HCT116 (cell line): ENCODE data around the gene DSTYK. TPM values are rescaled to one million over a fixed set of nuclear protein-coding genes. Genes with fewer than 3 reads are reported as not detected.

Experiments used
- ATAC-seq: fragments of 200-7000 bp; cut with Tn5 transposase; 2 replicates; pipeline ENCODE4 v1.9.1; 2020; ENCODE audit warnings: mild to moderate bottlenecking, moderate library complexity
- BruUV-seq: library from RNA; stranded (reverse); fragments of 400-500 nt; replicated peaks from 2 replicates; lab custom pipeline; 2021; lab: Mats Ljungman, UMichigan
- CTCF ChIA-PET: fragments of 300-600 bp; sonication (Branson Sonifier 250); formaldehyde crosslinking; loops from one replicate; lab custom pipeline; 2021; ENCODE audit warnings: antibody characterized with exemption; lab: Charles Lee
- POLR2A ChIA-PET: fragments of 300-600, 350-600 bp; sonication (Branson Sonifier 250); formaldehyde crosslinking; loops from one replicate; lab custom pipeline; 2021; ENCODE audit warnings: antibody characterized with exemption; lab: Charles Lee
- RAD21 ChIA-PET, 2 experiments: fragments of 300-600 bp; sonication (Branson Sonifier 250); formaldehyde crosslinking; loops; one replicate each; lab custom pipeline; 2023; ENCODE audit warnings: low total read pairs in 2 of 2; ENCODE audit not compliant: uncharacterized antibody in 2 of 2, unreplicated experiment in 2 of 2, low non-redundant PET in 1 of 2; lab: Charles Lee
- DNase-seq: peaks from one replicate; pipeline ENCODE4 v3.0.0-alpha.2; 2010; ENCODE audit warnings: low read depth, low spot score
- H2AFZ ChIP-seq: fragments of 200-600 bp; shearing (Covaris generic), sonication (generic); 2 replicates; pipeline ENCODE4 v1.6.1; 2017; ENCODE audit warnings: low read depth, mixed run types, mixed read lengths, antibody characterized with exemption, low read length; ENCODE audit not compliant: poor library complexity, severe bottlenecking
- H3K27ac ChIP-seq: 2 replicates; pipeline ENCODE4 v1.5.1; 2012; ENCODE audit warnings: low read depth, low read length
- H3K27me3 ChIP-seq: fragments of 200-600 bp; sonication (generic); 2 replicates; pipeline ENCODE4 v1.6.1; 2016; ENCODE audit warnings: mixed run types, low read length, mixed read lengths; ENCODE audit not compliant: insufficient read depth
- H3K36me3 ChIP-seq, 2 experiments: fragments of 200-500 bp in 1 of 2; fragments of 200-600 bp in 1 of 2; sonication (Bioruptor generic) in 1 of 2; sonication (generic) in 1 of 2; 2 replicates each; pipeline versions ENCODE4 v1.5.1 to v1.6.1; 2014 to 2016; ENCODE audit warnings: low read length in 2 of 2, inconsistent platforms in 1 of 2, mixed read lengths in 1 of 2, mixed run types in 1 of 2; ENCODE audit not compliant: insufficient read depth in 2 of 2, control insufficient read depth in 1 of 2
- H3K4me1 ChIP-seq, 2 experiments: fragments of 200-600 bp in 1 of 2; sonication (generic) in 1 of 2; 2 replicates each; pipeline versions ENCODE4 v1.5.1 to v1.6.1; 2012 to 2017; ENCODE audit warnings: low read length in 2 of 2, inconsistent platforms in 1 of 2, mild to moderate bottlenecking in 1 of 2, mixed read lengths in 1 of 2, mixed run types in 1 of 2, moderate library complexity in 1 of 2; ENCODE audit not compliant: insufficient read depth in 2 of 2, control insufficient read depth in 1 of 2
- H3K4me2 ChIP-seq: fragments of 200-600 bp; sonication (generic); 2 replicates; pipeline ENCODE4 v1.6.1; 2017; ENCODE audit warnings: mixed run types, low read length, mixed read lengths
- H3K4me3 ChIP-seq, 2 experiments: fragments of 200-600 bp in 1 of 2; sonication (generic) in 1 of 2; replicated peaks in 1 of 2; 2 replicates each; pipeline ENCODE4 v1.5.1; 2011 to 2016; ENCODE audit warnings: low read length in 2 of 2, control low read depth in 1 of 2, low read depth in 1 of 2, mild to moderate bottlenecking in 1 of 2, mixed read lengths in 1 of 2, mixed run types in 1 of 2
- H3K79me2 ChIP-seq: fragments of 200-600 bp; sonication (generic); 2 replicates; pipeline ENCODE4 v1.6.1; 2017; ENCODE audit warnings: mild to moderate bottlenecking, mixed run types, low read length, moderate library complexity, mixed read lengths; ENCODE audit not compliant: insufficient read depth
- H3K9ac ChIP-seq: fragments of 200-600 bp; sonication (generic); 2 replicates; pipeline ENCODE4 v1.6.1; 2016; ENCODE audit warnings: low read length, mixed read lengths
- H3K9me2 ChIP-seq: fragments of 200-600 bp; sonication (generic), shearing (Covaris generic); 2 replicates; pipeline ENCODE4 v1.6.1; 2017; ENCODE audit warnings: mixed run types, mild to moderate bottlenecking, moderate library complexity; ENCODE audit not compliant: insufficient read depth
- H3K9me3 ChIP-seq, 2 experiments: fragments of 200-500 bp in 1 of 2; fragments of 200-600 bp in 1 of 2; sonication (Bioruptor generic) in 1 of 2; sonication (generic) in 1 of 2; 2 replicates each; pipeline ENCODE4 v1.6.1; 2014 to 2017; ENCODE audit warnings: low read length in 2 of 2, mixed read lengths in 2 of 2, inconsistent platforms in 1 of 2, low read depth in 1 of 2, mild to moderate bottlenecking in 1 of 2, mixed run types in 1 of 2, moderate library complexity in 1 of 2; ENCODE audit not compliant: control insufficient read depth in 1 of 2, insufficient read depth in 1 of 2
- H4K20me1 ChIP-seq: fragments of 200-600 bp; sonication (generic), shearing (Covaris generic); 2 replicates; pipeline ENCODE4 v1.6.1; 2017; ENCODE audit warnings: mixed run types, mild to moderate bottlenecking, moderate library complexity; ENCODE audit not compliant: insufficient read depth
- ATF3 ChIP-seq: IDR thresholded peaks from 2 replicates; pipeline ENCODE4 v1.6.1; 2012
- CBX3 ChIP-seq: IDR thresholded peaks from 2 replicates; pipeline ENCODE4 v1.6.1; 2012; ENCODE audit warnings: low read depth
- CEBPB ChIP-seq: IDR thresholded peaks from 2 replicates; pipeline ENCODE4 v1.6.1; 2012; ENCODE audit warnings: low read depth
- EGR1 ChIP-seq: IDR thresholded peaks from 2 replicates; pipeline ENCODE4 v1.6.1; 2012; ENCODE audit warnings: low read depth
- ELF1 ChIP-seq: IDR thresholded peaks from 2 replicates; pipeline ENCODE4 v1.6.1; 2012; ENCODE audit warnings: low read depth, borderline replicate concordance
- FOSL1 ChIP-seq: IDR thresholded peaks from 2 replicates; pipeline ENCODE4 v1.6.1; 2012; ENCODE audit warnings: low read depth
- JUND ChIP-seq: IDR thresholded peaks from 2 replicates; pipeline ENCODE4 v1.6.1; 2012
- POLR2A ChIP-seq: IDR thresholded peaks from 2 replicates; pipeline ENCODE4 v1.7.0; 2011; ENCODE audit warnings: borderline replicate concordance; ENCODE audit not compliant: insufficient read depth, insufficient read length; ENCODE audit errors: extremely low read depth
- POLR2AphosphoS5 ChIP-seq: IDR thresholded peaks from 2 replicates; pipeline ENCODE4 v1.6.1; 2011; ENCODE audit warnings: mild to moderate bottlenecking, low read depth, low read length, moderate library complexity
- RAD21 ChIP-seq: IDR thresholded peaks from 2 replicates; pipeline ENCODE4 v1.6.1; 2012; ENCODE audit warnings: low read depth, mild to moderate bottlenecking
- SP1 ChIP-seq: IDR thresholded peaks from 2 replicates; pipeline ENCODE4 v1.6.1; 2012; ENCODE audit warnings: low read depth
- TCF7L2 ChIP-seq: IDR thresholded peaks from 2 replicates; pipeline ENCODE4 v1.7.0; 2011; ENCODE audit warnings: borderline replicate concordance, inconsistent platforms; ENCODE audit not compliant: insufficient read depth, insufficient read length; ENCODE audit errors: extremely low read depth
- YY1 ChIP-seq: IDR thresholded peaks from 2 replicates; pipeline ENCODE4 v1.6.1; 2011; ENCODE audit warnings: low read length, low read depth, moderate library complexity, mild to moderate bottlenecking; ENCODE audit not compliant: insufficient replicate concordance; ENCODE audit errors: extremely low read depth
- ZNF274 ChIP-seq: fragments of 200-500 bp; sonication (Bioruptor generic); IDR thresholded peaks from 2 replicates; pipeline ENCODE4 v1.6.1; 2014; ENCODE audit warnings: mild to moderate bottlenecking, low read depth, low read length, inconsistent platforms
- intact Hi-C: fragments of 100-400 bp; cut with micrococcal nuclease; formaldehyde crosslinking; loops from 2 replicates; pipeline ENCODE4 v1.10.0; 2022
- total RNA-seq: library from RNA; stranded (reverse); gene quantifications from one replicate; pipeline ENCODE4 v1.2.1, GENCODE V29; 2021; ENCODE audit not compliant: unreplicated experiment
- TF ChIP-seq, protein P1 (sequence below): IDR thresholded peaks from 2 replicates; pipeline ENCODE4 v1.6.1; 2012
- TF ChIP-seq, protein P2 (sequence below), 3 experiments: fragments of 200-600 bp in 1 of 3; sonication (generic) in 1 of 3; IDR thresholded peaks in 2 of 3; conservative IDR thresholded peaks in 1 of 3; 2 replicates each; pipeline ENCODE4 v1.5.1; 2012 to 2017; ENCODE audit warnings: low read depth in 2 of 3, low read length in 2 of 3, antibody characterized with exemption in 1 of 3, borderline replicate concordance in 1 of 3, control low read depth in 1 of 3, mild to moderate bottlenecking in 1 of 3, mixed read lengths in 1 of 3, mixed run types in 1 of 3, moderate library complexity in 1 of 3; ENCODE audit not compliant: insufficient read depth in 1 of 3
- TF ChIP-seq, protein P3 (sequence below): IDR thresholded peaks from 2 replicates; pipeline ENCODE4 v1.6.1; 2012; ENCODE audit warnings: low read depth

The DSTYK gene
- total RNA-seq, 1 experiment from 2014 or later, result 6.6 TPM

- Histone ChIP-seq H3K79me2 (no peaks in the 10 kb centered on the region), H3K9ac (peak overlapping the region; percentile 19)
- no TSS peak for BruUV-seq
Observed at GRCh38 chr1:205259324-205259832, 47.9 kb upstream of the DSTYK start.

More at GRCh38 chr1:205259324-205259832, 47.9 kb upstream of the DSTYK start:
- H2AFZ ChIP-seq, result no peak overlapping the region
- H4K20me1 ChIP-seq, result no peaks in the 10 kb centered on the region
- peak overlapping the region; percentile 69 for H3K4me2 ChIP-seq
- ATAC-seq (no peak), DNase-seq (no peak)
- H3K27me3 ChIP-seq, result no peaks in the 10 kb centered on the region
- no peaks in the 10 kb centered on the region for H3K9me3 ChIP-seq
- peaks cover 21 to 51% of the 10 kb centered on the region in 2 experiments for H3K4me1 ChIP-seq
- ChIA-PET CTCF (interaction anchor here (0.8 to 4.6 kb wide), 10 partner anchors 12 to 452 kb away, joined by 3 to 66 read pairs (median 4); partner anchors contain the start of gene TMCC2), POLR2A (no interaction called here), RAD21 (interaction anchor here in 1 of 2 experiments (1.5 kb wide), 1 partner anchor 30 kb away, joined by 4 read pairs; no protein-coding TSS in a partner anchor)
- no peaks in the 10 kb centered on the region for H3K36me3 ChIP-seq
- no peak overlapping the region for H3K4me3 ChIP-seq
- no peak for TF ChIP-seq CBX3
- TF ChIP-seq POLR2AphosphoS5, result no peak
- no peak for TF ChIP-seq FOSL1
- TF ChIP-seq TCF7L2, result no peak
- no peak for TF ChIP-seq POLR2A
- TF ChIP-seq, protein P1, sequence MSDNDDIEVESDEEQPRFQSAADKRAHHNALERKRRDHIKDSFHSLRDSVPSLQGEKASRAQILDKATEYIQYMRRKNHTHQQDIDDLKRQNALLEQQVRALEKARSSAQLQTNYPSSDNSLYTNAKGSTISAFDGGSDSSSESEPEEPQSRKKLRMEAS, result no peak
- TF ChIP-seq, protein P2, sequence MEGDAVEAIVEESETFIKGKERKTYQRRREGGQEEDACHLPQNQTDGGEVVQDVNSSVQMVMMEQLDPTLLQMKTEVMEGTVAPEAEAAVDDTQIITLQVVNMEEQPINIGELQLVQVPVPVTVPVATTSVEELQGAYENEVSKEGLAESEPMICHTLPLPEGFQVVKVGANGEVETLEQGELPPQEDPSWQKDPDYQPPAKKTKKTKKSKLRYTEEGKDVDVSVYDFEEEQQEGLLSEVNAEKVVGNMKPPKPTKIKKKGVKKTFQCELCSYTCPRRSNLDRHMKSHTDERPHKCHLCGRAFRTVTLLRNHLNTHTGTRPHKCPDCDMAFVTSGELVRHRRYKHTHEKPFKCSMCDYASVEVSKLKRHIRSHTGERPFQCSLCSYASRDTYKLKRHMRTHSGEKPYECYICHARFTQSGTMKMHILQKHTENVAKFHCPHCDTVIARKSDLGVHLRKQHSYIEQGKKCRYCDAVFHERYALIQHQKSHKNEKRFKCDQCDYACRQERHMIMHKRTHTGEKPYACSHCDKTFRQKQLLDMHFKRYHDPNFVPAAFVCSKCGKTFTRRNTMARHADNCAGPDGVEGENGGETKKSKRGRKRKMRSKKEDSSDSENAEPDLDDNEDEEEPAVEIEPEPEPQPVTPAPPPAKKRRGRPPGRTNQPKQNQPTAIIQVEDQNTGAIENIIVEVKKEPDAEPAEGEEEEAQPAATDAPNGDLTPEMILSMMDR (IDR thresholded peaks at IDR 0.05 in 2 of 3, conservative IDR thresholded peaks at IDR 0.05 in 1 of 3; ENCODE audit: borderline replicate concordance in 1 of 3, insufficient read depth in 1 of 3, low read depth in 2 of 3, low read length in 2 of 3), result no peak
- TF ChIP-seq EGR1, result no peak
- TF ChIP-seq, protein P3, sequence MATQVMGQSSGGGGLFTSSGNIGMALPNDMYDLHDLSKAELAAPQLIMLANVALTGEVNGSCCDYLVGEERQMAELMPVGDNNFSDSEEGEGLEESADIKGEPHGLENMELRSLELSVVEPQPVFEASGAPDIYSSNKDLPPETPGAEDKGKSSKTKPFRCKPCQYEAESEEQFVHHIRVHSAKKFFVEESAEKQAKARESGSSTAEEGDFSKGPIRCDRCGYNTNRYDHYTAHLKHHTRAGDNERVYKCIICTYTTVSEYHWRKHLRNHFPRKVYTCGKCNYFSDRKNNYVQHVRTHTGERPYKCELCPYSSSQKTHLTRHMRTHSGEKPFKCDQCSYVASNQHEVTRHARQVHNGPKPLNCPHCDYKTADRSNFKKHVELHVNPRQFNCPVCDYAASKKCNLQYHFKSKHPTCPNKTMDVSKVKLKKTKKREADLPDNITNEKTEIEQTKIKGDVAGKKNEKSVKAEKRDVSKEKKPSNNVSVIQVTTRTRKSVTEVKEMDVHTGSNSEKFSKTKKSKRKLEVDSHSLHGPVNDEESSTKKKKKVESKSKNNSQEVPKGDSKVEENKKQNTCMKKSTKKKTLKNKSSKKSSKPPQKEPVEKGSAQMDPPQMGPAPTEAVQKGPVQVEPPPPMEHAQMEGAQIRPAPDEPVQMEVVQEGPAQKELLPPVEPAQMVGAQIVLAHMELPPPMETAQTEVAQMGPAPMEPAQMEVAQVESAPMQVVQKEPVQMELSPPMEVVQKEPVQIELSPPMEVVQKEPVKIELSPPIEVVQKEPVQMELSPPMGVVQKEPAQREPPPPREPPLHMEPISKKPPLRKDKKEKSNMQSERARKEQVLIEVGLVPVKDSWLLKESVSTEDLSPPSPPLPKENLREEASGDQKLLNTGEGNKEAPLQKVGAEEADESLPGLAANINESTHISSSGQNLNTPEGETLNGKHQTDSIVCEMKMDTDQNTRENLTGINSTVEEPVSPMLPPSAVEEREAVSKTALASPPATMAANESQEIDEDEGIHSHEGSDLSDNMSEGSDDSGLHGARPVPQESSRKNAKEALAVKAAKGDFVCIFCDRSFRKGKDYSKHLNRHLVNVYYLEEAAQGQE, result no peak
- TF ChIP-seq ELF1, result no peak
- no peak for TF ChIP-seq CEBPB
- no peak for TF ChIP-seq JUND
- no peak for TF ChIP-seq SP1
- no peak for TF ChIP-seq ZNF274
- no peak for TF ChIP-seq RAD21
- TF ChIP-seq ATF3, result no peak
- TF ChIP-seq YY1, result no peak
- TF ChIP-seq, all 23 proteins: peak for 0
- H3K27ac ChIP-seq, result peak overlapping the region; percentile 38
- H3K9me2 ChIP-seq, result no peaks in the 10 kb centered on the region
- intact Hi-C loops, result loop anchor here (5.0 kb wide), 1 partner anchor 47 kb away; the partner anchor contains the start of gene DSTYK
